Colonic mucosa (tissue), 4 donors: ENCODE data around the gene GTPBP1. TPM values are rescaled to one million over a fixed set of nuclear protein-coding genes. Genes with fewer than 3 reads are reported as not detected.

Experiments
- DNase-seq: peaks from one replicate; pipeline ENCODE4 v3.0.0-alpha.2; 2020
- H3K27ac ChIP-seq: fragments of 200-600 bp; one replicate; pipeline ENCODE4 v1.8.0; 2021
- H3K27me3 ChIP-seq: fragments of 200-600 bp; one replicate; pipeline ENCODE4 v1.8.0; 2021
- H3K36me3 ChIP-seq: fragments of 200-600 bp; one replicate; pipeline ENCODE4 v1.8.0; 2021
- H3K4me1 ChIP-seq: fragments of 200-600 bp; one replicate; pipeline ENCODE4 v1.8.0; 2021; ENCODE audit warnings: mild to moderate bottlenecking
- H3K4me3 ChIP-seq: fragments of 200-600 bp; one replicate; pipeline ENCODE4 v1.8.0; 2021
- H3K9ac ChIP-seq, 2 donors: one replicate each; pipeline ENCODE4 v1.7.0; 2013; ENCODE audit warnings: control low read depth in 2 of 2, low read depth in 2 of 2, low read length in 2 of 2
- H3K9me3 ChIP-seq: fragments of 200-600 bp; one replicate; pipeline ENCODE4 v1.8.0; 2021
- CTCF ChIP-seq: fragments of 200-600 bp; IDR thresholded peaks from one replicate; pipeline ENCODE4 v1.8.0; 2022; ENCODE audit warnings: antibody characterized with exemption, mild to moderate bottlenecking
- intact Hi-C: fragments of 100-400 bp; cut with DNase I; formaldehyde crosslinking; loops from one replicate; pipeline ENCODE4 v1.14.1; 2022
- total RNA-seq, 2 donors: library from RNA; stranded (reverse); fragmentation: NEBNext Ultra II Directional in 1 of 2; extraction: Animal tissue kit (Norgen Biotek cat#: 25700) in 1 of 2; gene quantifications; one replicate each; pipeline ENCODE4 v1.2.1, GENCODE V29; 2021
- donor health status: healthy.
- donor health status: DM: no; HTN: no; CAD: no.
- donor health status: DM: no; HTN: no; CAD: no.

The GTPBP1 gene
- total RNA-seq, 2 donors from 2014 or later = 64.6 to 65.6 TPM

DNA sequence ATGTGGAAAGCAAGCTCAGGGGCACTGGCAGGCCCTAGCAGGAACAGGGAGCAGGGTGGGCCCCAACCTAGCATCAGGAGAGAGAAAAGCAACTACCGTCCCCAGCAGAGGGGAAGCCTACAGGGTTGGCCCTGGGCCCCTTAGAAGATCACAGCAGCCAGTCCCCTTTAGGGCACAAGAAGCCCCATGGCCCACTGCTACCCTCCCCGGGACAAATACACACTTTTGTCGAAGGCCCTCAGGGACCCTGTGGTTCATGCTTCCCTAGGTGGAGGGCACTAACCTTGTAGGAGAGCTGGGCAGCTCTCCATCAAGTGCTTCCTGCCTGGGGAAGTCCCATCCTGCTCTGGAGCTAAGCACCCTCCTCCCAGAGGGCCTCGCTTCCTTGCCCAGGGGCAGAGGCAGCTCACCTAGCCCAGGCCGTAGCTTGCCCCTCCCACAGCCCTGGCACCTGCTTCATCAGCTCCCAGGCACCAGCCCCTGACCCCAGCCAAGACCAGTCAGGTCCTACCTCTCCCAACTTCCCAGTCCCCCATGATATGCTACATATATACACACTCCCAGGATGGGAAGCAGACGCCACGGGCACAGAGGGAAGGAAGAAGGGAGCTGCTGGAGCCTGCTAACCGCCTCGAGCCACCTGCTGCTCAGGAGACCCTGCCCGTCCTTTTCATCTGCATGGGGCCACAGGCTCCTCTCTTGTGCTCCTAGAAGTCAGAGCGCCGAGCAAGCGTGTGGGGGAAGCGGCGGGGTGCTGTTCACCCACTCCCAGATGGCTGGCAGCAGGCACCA is 29.9 kb downstream of the GTPBP1 start:
- Histone ChIP-seq H3K9ac (no peak overlapping the region), H3K9me3 (no peaks in the 10 kb centered on the region), H3K27ac (no peak overlapping the region), H3K4me3 (no peak overlapping the region), H3K36me3 (peaks cover 35% of the 10 kb centered on the region), H3K4me1 (no peaks in the 10 kb centered on the region), H3K27me3 (no peaks in the 10 kb centered on the region)
- DNase-seq = no peak
- TF ChIP-seq CTCF = no peak
- intact Hi-C loops = no loop called here

DNA sequence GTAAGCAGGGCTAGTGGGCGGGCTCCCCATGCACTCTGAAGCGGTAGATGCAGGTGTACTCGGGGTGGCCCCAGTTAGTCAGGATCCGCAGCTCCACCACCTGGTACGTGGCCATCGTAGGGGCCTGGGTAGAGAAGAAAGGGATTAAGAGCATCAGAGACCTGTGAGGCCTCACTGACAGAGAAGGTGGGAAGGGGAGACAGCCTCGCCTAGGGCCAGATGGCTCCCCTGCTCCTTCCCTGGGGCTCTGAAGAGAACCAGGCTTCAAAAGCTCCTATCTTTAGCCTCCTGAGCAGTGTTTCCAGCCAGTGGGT is 30.5 kb downstream of the GTPBP1 start:
- peaks cover 37% of the 10 kb centered on the region for H3K36me3 ChIP-seq
- H3K9ac ChIP-seq = no peak overlapping the region
- H3K27me3 ChIP-seq = no peaks in the 10 kb centered on the region
- no peak overlapping the region for H3K27ac ChIP-seq
- H3K4me3 ChIP-seq = no peak overlapping the region
- no peaks in the 10 kb centered on the region for H3K4me1 ChIP-seq
- no peaks in the 10 kb centered on the region for H3K9me3 ChIP-seq
- no peak for DNase-seq
- intact Hi-C loops = no loop called here
- TF ChIP-seq CTCF = no peak

DNA sequence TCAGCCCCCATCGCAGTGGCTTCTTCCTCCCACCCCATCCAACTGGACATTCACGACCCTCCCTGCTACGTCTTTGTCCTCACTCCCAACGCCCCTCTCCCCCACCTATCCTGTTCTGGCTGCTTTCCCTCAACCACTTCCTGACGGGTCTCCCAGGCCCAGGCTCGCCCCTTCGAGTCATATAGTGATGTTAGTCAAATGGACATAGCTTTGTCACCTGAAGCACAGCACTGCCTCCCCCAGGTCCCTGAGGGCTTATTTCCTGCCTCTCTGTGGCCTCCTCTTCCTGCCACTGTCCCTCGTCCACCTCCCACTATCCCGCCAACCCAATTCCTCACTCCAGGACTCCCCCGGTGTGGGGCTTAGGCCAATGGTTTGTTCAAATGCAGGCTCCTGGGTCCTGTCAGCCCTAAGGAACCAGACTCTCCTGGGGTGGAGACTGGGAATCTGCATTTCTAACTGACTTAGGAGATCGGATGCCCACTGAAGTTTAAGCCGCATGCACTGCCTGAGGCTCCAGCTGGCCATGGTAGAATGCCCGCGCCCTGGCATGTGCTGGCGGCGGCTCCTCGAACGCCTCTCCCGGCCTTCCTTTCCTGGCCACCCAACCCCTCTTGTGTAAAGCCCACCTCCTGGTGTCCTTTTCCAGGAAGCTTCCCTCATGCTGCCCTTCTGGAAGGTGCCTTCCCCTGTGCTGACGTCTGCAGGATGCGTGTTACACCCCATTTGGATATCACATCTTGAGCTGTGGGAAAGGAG is 31.7 kb downstream of the GTPBP1 start:
- Histone ChIP-seq H3K4me1 (no peaks in the 10 kb centered on the region), H3K27me3 (no peaks in the 10 kb centered on the region), H3K27ac (no peak overlapping the region), H3K9me3 (no peaks in the 10 kb centered on the region), H3K4me3 (no peak overlapping the region), H3K9ac (no peak overlapping the region), H3K36me3 (peaks cover 47% of the 10 kb centered on the region)
- DNase-seq = no peak
- TF ChIP-seq CTCF = no peak
- intact Hi-C loops = no loop called here

DNA sequence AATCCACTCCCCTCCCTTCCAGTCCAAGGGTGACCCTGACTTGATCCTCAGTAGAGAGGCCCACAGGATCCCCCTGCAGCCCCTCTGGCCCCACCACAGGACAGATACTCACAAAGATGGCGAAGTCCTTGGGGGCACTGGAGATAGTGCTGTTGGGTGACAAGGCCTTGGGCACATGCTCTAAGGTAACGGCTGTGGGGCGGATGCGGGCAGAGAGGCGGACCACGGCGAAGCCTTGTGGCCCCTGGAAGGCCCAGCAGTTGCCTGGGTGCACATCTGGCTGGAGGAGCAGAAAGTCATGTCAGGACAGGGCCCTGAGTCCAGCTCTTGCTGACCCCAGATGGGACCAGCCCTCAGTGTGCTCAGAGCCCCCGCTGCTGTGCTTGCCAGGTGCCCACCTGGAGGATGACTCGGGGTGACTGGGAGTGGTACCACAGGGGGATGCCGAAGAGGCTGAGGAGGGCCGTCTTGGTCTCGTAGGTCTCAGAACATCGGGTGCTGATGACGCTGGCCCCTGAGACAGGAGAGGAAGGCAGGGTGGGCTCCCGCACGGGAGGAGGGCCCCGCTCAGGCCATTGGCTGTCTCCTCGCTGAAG is 32.8 kb downstream of the GTPBP1 start:
- peaks cover 56% of the 10 kb centered on the region for H3K36me3 ChIP-seq
- DNase-seq = no peak
- H3K9ac ChIP-seq = no peak overlapping the region
- intact Hi-C loops = no loop called here
- TF ChIP-seq CTCF = no peak
- H3K27ac ChIP-seq = no peak overlapping the region
- no peaks in the 10 kb centered on the region for H3K9me3 ChIP-seq
- H3K27me3 ChIP-seq = no peaks in the 10 kb centered on the region
- no peak overlapping the region for H3K4me3 ChIP-seq
- no peaks in the 10 kb centered on the region for H3K4me1 ChIP-seq

- no peak overlapping the region for H3K27ac ChIP-seq
- H3K36me3 ChIP-seq = peaks cover 56% of the 10 kb centered on the region
- H3K9me3 ChIP-seq = no peaks in the 10 kb centered on the region
- TF ChIP-seq CTCF = no peak
- H3K4me1 ChIP-seq = no peaks in the 10 kb centered on the region
- H3K4me3 ChIP-seq = no peak overlapping the region
- DNase-seq = no peak
- intact Hi-C loops = no loop called here
- H3K9ac ChIP-seq = no peak overlapping the region
- H3K27me3 ChIP-seq = no peaks in the 10 kb centered on the region
Measured at GRCh38 chr22:38739300-38740055, 33.7 kb downstream of the GTPBP1 start.
